Transverse colon (tissue), 4 donors: ENCODE measurements around the gene TPPP. TPM values are rescaled to one million over a fixed set of nuclear protein-coding genes. Genes with fewer than 3 reads are reported as not detected.
"Not testable (repeated sequence)": the region's sequence is repeated elsewhere in the genome, so short reads cannot be mapped to it uniquely, and the experiment has no call there.

Experiments
- DNase-seq: peaks from one replicate; pipeline ENCODE4 v3.0.0-alpha.2; 2019
- H3K27ac ChIP-seq, 4 donors: fragments of 200-600 bp; sonication (generic); 2 replicates each; pipeline ENCODE4 v1.5.1; 2016 to 2018; ENCODE audit warnings: inconsistent platforms in 4 of 4
- H3K27me3 ChIP-seq: fragments of 200-600 bp; sonication (generic); 2 replicates; pipeline ENCODE4 v1.5.1; 2017; ENCODE audit warnings: inconsistent platforms
- H3K36me3 ChIP-seq, 4 donors: fragments of 200-600 bp; sonication (generic); 2 replicates each; pipeline ENCODE4 v1.5.1; 2017 to 2019; ENCODE audit warnings: inconsistent platforms in 4 of 4
- H3K4me1 ChIP-seq, 4 donors: fragments of 200-600 bp; sonication (generic); 2 replicates each; pipeline ENCODE4 v1.5.1; 2017 to 2020; ENCODE audit warnings: inconsistent platforms in 4 of 4
- H3K4me3 ChIP-seq, 4 donors: fragments of 200-600 bp; sonication (generic); 1 replicate in 1 of 4; 2 replicates in 3 of 4; pipeline versions ENCODE4 v1.5.1 to v1.6.1; 2017 to 2019; ENCODE audit warnings: inconsistent platforms in 4 of 4
- H3K9me3 ChIP-seq, 2 donors: fragments of 200-600 bp; sonication (generic); 2 replicates each; pipeline ENCODE4 v1.5.1; 2017 to 2019; ENCODE audit warnings: inconsistent platforms in 2 of 2
- CTCF ChIP-seq, 5 experiments: fragments of 200-600 bp in 3 of 5; fragments of 450-650 bp in 2 of 5; sonication (generic) in 3 of 5; IDR thresholded peaks; 1 replicate in 2 of 5; 2 replicates in 3 of 5; pipeline ENCODE4 v1.5.1; 2016 to 2017; ENCODE audit warnings: antibody characterized with exemption in 5 of 5, inconsistent platforms in 3 of 5, mild to moderate bottlenecking in 2 of 5, moderate library complexity in 1 of 5
- EP300 ChIP-seq: sonication (generic); formaldehyde crosslinking; IDR thresholded peaks from one replicate; pipeline ENCODE4 v1.6.1; 2017; ENCODE audit warnings: antibody characterized with exemption, low read depth
- POLR2A ChIP-seq: fragments of 450-650 bp; IDR thresholded peaks from one replicate; pipeline ENCODE4 v1.6.1; 2016; ENCODE audit warnings: antibody characterized with exemption, mild to moderate bottlenecking, moderate library complexity
- POLR2AphosphoS5 ChIP-seq, 3 donors: sonication (generic); formaldehyde crosslinking; IDR thresholded peaks; one replicate each; pipeline ENCODE4 v1.6.1; 2016; ENCODE audit warnings: antibody characterized with exemption in 3 of 3
- WGBS, 2 donors: methylation state at CpG; one replicate each; pipeline ENCODE4 v1.1.5; 2018; ENCODE audit warnings: low coverage in 1 of 2; 5-methylcytosine and 5-hydroxymethylcytosine counted together
- in situ Hi-C, 4 donors: fragments of 200-750 bp; cut with MboI; loops; one replicate each; pipeline versions ENCODE4 v1.15.0 to v1.15.1; 2017; ENCODE audit warnings: low sequenced_read_pairs in 3 of 4, low pct_ligation_motif_present in 1 of 4, low pct_unique_long_range_greater_than_20kb in 1 of 4
- intact Hi-C: fragments of 100-400 bp; cut with DNase I; formaldehyde crosslinking; loops from one replicate; pipeline ENCODE4 v1.15.1; 2023; ENCODE audit warnings: low total_unique reads
- total RNA-seq, 4 donors: library from RNA; depleted of rRNA; stranded (reverse); fragments of >200 nt; gene quantifications; one replicate each; pipeline ENCODE4 v1.1.0, GENCODE V29; 2016

TPPP gene
- total RNA-seq, 4 donors from 2014 or later = 2.2 to 40.6 (median 4.1) TPM

DNA sequence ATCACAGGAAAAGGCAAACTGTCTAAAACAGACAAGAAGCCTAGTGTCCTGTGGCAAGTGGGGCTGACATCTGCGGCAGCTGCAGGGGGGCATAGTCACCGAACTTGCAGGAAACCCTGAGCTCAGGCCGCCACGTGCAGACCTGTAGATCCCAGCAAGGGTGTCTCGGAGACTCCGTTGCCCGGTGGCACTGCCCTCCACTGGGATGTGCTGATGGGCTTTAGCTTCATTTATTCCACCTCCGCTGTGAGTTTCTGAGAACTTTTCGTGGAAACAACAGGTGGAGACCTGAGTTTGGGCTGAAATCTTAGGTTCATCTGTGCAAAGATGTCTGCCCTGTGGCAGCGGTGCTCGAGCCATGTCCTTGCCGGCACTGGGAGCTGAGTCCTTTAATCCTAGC is 59.0 kb downstream of the TPPP start:
- Histone ChIP-seq H3K27me3 (no peaks in the 10 kb centered on the region), H3K4me3 (no peak overlapping the region), H3K4me1 (no peaks in the 10 kb centered on the region), H3K27ac (no peak overlapping the region), H3K36me3 (peaks cover 0 to 10% (median 2%) of the 10 kb centered on the region in 4 donors), H3K9me3 (no peaks in the 10 kb centered on the region)
- no peak for TF ChIP-seq CTCF (IDR thresholded peaks at IDR 0.05)
- TF ChIP-seq POLR2AphosphoS5 (IDR thresholded peaks at IDR 0.05) = no peak
- in situ Hi-C loops = no loop called here
- intact Hi-C loops = no loop called here
- WGBS, 2 donors = 95% methylated on average over 12 of the region's 12 CpGs; no CpG with 5 or more reads in 1 of the 2 donors
- DNase-seq = no peak

GRCh38 chr5:633501-633955 is 59.6 kb downstream of the TPPP start:
- no peak for DNase-seq
- H3K4me3 ChIP-seq = no peak overlapping the region
- WGBS, 2 donors = 81% methylated on average over 20 of the region's 20 CpGs; no CpG with 5 or more reads in 1 of the 2 donors
- no peaks in the 10 kb centered on the region for H3K9me3 ChIP-seq
- H3K4me1 ChIP-seq = no peaks in the 10 kb centered on the region
- H3K27me3 ChIP-seq = no peaks in the 10 kb centered on the region
- intact Hi-C loops (no loop called here), in situ Hi-C loops (no loop called here)
- TF ChIP-seq POLR2A = no peak
- H3K36me3 ChIP-seq = peaks cover 0 to 10% (median 2%) of the 10 kb centered on the region in 4 donors
- no peak overlapping the region for H3K27ac ChIP-seq

DNA sequence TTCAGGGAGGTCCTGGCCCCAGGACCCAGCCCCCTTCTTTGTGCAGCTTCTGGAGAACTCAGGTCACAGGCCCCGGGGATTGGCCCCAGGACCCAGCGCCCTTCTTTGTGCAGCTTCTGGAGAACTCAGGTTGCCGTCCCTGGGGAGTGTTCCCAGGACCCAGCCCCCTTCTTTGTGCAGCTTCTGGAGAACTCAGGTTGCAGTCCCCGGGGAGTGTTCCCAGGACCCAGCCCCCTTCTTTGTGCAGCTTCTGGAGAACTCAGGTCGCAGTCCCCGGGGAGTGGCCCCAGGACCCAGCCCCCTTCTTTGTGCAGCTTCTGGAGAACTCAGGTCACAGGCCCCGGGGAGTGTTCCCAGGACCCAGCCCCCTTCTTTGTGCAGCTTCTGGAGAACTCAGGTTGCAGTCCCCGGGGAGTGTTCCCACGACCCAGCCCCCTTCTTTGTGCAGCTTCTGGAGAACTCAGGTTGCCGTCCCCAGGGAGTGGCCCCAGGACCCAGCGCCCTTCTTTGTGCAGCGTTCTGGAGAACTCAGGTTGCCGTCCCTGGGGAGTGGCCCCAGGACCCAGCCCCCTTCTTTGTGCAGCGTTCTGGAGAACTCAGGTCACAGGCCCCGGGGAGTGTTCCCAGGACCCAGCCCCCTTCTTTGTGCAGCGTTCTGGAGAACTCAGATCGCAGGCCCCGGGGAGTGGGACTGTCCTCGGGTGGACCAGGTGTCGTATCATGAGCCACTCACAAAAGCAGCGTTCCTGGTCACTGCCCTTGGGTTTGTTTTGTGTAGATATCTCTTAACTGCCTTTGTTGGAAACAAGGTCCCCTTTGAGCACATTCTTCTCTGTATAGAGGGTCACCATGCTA is 64.6 kb downstream of the TPPP start:
- in situ Hi-C loops, H3K4me1 ChIP-seq, H3K4me3 ChIP-seq, intact Hi-C loops, DNase-seq, H3K9me3 ChIP-seq, H3K27me3 ChIP-seq, H3K36me3 ChIP-seq, H3K27ac ChIP-seq: not testable (repeated sequence)
- 53 to 89% methylated on average over 3 to 18 of the region's 21 CpGs for WGBS, 2 donors

- in situ Hi-C loops = no loop called here
- no peaks in the 10 kb centered on the region for H3K36me3 ChIP-seq
Measured at GRCh38 chr5:627840-628239, 65.3 kb downstream of the TPPP start.

DNA sequence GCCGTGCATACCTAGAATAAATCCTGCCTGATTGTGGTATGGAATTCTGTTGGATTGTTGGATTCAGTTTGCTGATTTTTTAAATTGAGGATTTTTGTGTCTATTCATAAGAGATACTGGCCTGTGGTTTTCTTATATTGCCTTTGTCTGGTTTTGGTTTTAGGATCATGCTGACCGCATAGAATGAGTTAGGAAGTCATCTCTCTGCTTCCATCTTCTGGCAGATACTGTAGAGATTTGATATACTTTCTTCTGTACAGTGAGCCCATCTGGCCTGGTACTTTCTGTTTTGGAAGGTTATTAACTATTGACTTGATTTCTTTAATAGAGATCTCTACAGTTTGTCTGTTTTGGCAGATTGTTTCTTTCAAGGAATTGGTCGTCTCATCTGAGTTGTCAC is 66.3 kb downstream of the TPPP start:
- DNase-seq = no peak
- intact Hi-C loops = no loop called here
- no peak overlapping the region for H3K27ac ChIP-seq
- no peaks in the 10 kb centered on the region for H3K9me3 ChIP-seq
- H3K27me3 ChIP-seq = no peaks in the 10 kb centered on the region
- 63 to 85% methylated on average over 2 to 3 of the region's 3 CpGs for WGBS, 2 donors
- no peaks in the 10 kb centered on the region for H3K4me1 ChIP-seq
- no peak overlapping the region for H3K4me3 ChIP-seq
- H3K36me3 ChIP-seq = no peaks in the 10 kb centered on the region
- in situ Hi-C loops = no loop called here
- no peak for TF ChIP-seq POLR2A
- no peak for TF ChIP-seq CTCF (IDR thresholded peaks at IDR 0.05)
- no peak for TF ChIP-seq POLR2AphosphoS5 (IDR thresholded peaks at IDR 0.05)
- no peak for TF ChIP-seq EP300

More at GRCh38 chr5:627840-628239, 65.3 kb downstream of the TPPP start:
- intact Hi-C loops = no loop called here
- 93 to 97% methylated on average over 19 to 24 of the region's 24 CpGs for WGBS, 2 donors
- Histone ChIP-seq H3K27me3 (no peaks in the 10 kb centered on the region), H3K9me3 (no peaks in the 10 kb centered on the region), H3K4me3 (no peak overlapping the region), H3K4me1 (no peaks in the 10 kb centered on the region), H3K27ac (no peak overlapping the region)
- TF ChIP-seq CTCF (IDR thresholded peaks at IDR 0.05) (no peak), POLR2AphosphoS5 (IDR thresholded peaks at IDR 0.05) (no peak), EP300 (no peak), POLR2A (no peak)
- DNase-seq = no peak
